DND-41 (cell line): ENCODE measurements around the gene DCUN1D3.

Experiments
- CTCF ChIP-seq: IDR thresholded peaks from 2 replicates; pipeline ENCODE4 v1.5.1; 2012; ENCODE audit warnings: borderline replicate concordance, low read length, moderate library complexity, mild to moderate bottlenecking; ENCODE audit not compliant: poor library complexity, severe bottlenecking; ENCODE audit errors: extremely low read depth
- EZH2 ChIP-seq: IDR thresholded peaks from 3 replicates; pipeline ENCODE4 v1.6.1; 2012; ENCODE audit warnings: borderline replicate concordance, low read depth, mild to moderate bottlenecking, moderate library complexity, low read length, inconsistent platforms; ENCODE audit not compliant: severe bottlenecking

GRCh38 chr16:20846030-20846429 is 54.1 kb downstream of the DCUN1D3 start:
- TF ChIP-seq CTCF, result no peak
- no peak for TF ChIP-seq EZH2
